Ishikawa (cell line): Measurements from ENCODE around the gene ELP4.

Source experiments
- CEBPB ChIP-seq: IDR thresholded peaks from 2 replicates; pipeline ENCODE4 v1.6.1; 2012
- CREB1 ChIP-seq: IDR thresholded peaks from 2 replicates; pipeline ENCODE4 v1.6.1; 2012; ENCODE audit warnings: low read depth
- EGR1 ChIP-seq: IDR thresholded peaks from 2 replicates; pipeline ENCODE4 v1.6.1; 2012
- EP300 ChIP-seq: IDR thresholded peaks from 2 replicates; pipeline ENCODE4 v1.6.1; 2012; ENCODE audit warnings: borderline replicate concordance
- FOXM1 ChIP-seq: IDR thresholded peaks from 2 replicates; pipeline ENCODE4 v1.6.1; 2012; ENCODE audit warnings: low read depth, borderline replicate concordance
- NFIC ChIP-seq: IDR thresholded peaks from 2 replicates; pipeline ENCODE4 v1.6.1; 2012
- RAD21 ChIP-seq: IDR thresholded peaks from 2 replicates; pipeline ENCODE4 v1.6.1; 2012; ENCODE audit warnings: low read depth
- TAF1 ChIP-seq: IDR thresholded peaks from 2 replicates; pipeline ENCODE4 v1.6.1; 2012; ENCODE audit warnings: low read depth, mild to moderate bottlenecking
- TCF12 ChIP-seq: IDR thresholded peaks from 2 replicates; pipeline ENCODE4 v1.6.1; 2012; ENCODE audit warnings: low read depth
- TEAD4 ChIP-seq: IDR thresholded peaks from 2 replicates; pipeline ENCODE4 v1.6.1; 2012
- YY1 ChIP-seq: IDR thresholded peaks from 2 replicates; pipeline ENCODE4 v1.6.1; 2012; ENCODE audit warnings: low read depth
- ZBTB7A ChIP-seq: IDR thresholded peaks from 2 replicates; pipeline ENCODE4 v1.6.1; 2012; ENCODE audit warnings: low read depth
- TF ChIP-seq, protein P1 (sequence below): IDR thresholded peaks from 2 replicates; pipeline ENCODE4 v1.6.1; 2012
- TF ChIP-seq, protein P2 (sequence below): IDR thresholded peaks from 2 replicates; pipeline ENCODE4 v1.6.1; 2012
- TF ChIP-seq, protein P3 (sequence below): IDR thresholded peaks from 2 replicates; pipeline ENCODE4 v1.6.1; 2012; ENCODE audit warnings: low read depth, mild to moderate bottlenecking

ELP4 gene

DNA sequence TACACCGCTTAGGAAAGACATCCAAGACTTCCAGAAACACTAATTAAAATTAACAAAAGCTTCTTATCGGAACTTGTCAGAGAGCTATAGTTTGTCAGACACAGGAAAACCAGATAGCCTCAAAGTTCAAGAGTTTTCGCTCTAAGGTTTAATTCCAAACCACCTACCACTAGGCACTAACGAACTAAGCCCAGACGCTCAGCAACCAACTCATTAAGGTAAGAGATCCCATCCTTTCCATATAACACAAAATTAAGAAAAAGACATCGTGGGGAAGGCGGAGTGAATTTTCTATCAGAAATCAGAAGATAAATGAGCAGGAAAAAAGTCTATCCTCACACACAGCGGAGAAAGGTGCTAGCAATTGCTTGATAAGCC is 527 bp upstream of the ELP4 start:
- TF ChIP-seq TCF12: no peak
- no peak for TF ChIP-seq EP300
- TF ChIP-seq EGR1: no peak
- TF ChIP-seq RAD21: no peak
- TF ChIP-seq YY1: no peak
- TF ChIP-seq ZBTB7A: no peak
- TF ChIP-seq CREB1: no peak
- no peak for TF ChIP-seq FOXM1
- TF ChIP-seq, protein P1, sequence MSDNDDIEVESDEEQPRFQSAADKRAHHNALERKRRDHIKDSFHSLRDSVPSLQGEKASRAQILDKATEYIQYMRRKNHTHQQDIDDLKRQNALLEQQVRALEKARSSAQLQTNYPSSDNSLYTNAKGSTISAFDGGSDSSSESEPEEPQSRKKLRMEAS: no peak
- TF ChIP-seq CEBPB: no peak
- TF ChIP-seq, protein P2, sequence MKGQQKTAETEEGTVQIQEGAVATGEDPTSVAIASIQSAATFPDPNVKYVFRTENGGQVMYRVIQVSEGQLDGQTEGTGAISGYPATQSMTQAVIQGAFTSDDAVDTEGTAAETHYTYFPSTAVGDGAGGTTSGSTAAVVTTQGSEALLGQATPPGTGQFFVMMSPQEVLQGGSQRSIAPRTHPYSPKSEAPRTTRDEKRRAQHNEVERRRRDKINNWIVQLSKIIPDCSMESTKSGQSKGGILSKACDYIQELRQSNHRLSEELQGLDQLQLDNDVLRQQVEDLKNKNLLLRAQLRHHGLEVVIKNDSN: no peak
- TF ChIP-seq TAF1: no peak
- TF ChIP-seq NFIC: no peak
- no peak for TF ChIP-seq TEAD4
- TF ChIP-seq, protein P3, sequence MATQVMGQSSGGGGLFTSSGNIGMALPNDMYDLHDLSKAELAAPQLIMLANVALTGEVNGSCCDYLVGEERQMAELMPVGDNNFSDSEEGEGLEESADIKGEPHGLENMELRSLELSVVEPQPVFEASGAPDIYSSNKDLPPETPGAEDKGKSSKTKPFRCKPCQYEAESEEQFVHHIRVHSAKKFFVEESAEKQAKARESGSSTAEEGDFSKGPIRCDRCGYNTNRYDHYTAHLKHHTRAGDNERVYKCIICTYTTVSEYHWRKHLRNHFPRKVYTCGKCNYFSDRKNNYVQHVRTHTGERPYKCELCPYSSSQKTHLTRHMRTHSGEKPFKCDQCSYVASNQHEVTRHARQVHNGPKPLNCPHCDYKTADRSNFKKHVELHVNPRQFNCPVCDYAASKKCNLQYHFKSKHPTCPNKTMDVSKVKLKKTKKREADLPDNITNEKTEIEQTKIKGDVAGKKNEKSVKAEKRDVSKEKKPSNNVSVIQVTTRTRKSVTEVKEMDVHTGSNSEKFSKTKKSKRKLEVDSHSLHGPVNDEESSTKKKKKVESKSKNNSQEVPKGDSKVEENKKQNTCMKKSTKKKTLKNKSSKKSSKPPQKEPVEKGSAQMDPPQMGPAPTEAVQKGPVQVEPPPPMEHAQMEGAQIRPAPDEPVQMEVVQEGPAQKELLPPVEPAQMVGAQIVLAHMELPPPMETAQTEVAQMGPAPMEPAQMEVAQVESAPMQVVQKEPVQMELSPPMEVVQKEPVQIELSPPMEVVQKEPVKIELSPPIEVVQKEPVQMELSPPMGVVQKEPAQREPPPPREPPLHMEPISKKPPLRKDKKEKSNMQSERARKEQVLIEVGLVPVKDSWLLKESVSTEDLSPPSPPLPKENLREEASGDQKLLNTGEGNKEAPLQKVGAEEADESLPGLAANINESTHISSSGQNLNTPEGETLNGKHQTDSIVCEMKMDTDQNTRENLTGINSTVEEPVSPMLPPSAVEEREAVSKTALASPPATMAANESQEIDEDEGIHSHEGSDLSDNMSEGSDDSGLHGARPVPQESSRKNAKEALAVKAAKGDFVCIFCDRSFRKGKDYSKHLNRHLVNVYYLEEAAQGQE: no peak

DNA sequence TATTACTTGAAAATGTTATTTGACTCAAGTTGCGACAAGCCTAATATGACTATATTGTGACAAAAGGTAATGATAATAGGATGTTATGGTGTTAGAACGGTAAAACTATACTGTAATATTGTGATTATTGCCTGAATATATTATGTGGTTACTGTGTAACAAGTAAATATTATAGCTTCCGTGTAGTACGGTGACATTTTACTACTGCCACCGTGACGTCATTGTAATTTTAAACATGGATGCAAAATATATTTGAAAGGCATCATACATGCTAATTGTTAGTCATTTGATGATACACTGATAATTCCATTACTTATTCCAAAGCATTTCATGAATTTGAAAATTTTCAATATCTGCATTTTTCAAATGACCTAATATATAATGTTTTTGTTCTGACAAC is 2.5 kb downstream of the ELP4 start:
- TF ChIP-seq RAD21 (no peak), TEAD4 (no peak), CEBPB (no peak)

DNA sequence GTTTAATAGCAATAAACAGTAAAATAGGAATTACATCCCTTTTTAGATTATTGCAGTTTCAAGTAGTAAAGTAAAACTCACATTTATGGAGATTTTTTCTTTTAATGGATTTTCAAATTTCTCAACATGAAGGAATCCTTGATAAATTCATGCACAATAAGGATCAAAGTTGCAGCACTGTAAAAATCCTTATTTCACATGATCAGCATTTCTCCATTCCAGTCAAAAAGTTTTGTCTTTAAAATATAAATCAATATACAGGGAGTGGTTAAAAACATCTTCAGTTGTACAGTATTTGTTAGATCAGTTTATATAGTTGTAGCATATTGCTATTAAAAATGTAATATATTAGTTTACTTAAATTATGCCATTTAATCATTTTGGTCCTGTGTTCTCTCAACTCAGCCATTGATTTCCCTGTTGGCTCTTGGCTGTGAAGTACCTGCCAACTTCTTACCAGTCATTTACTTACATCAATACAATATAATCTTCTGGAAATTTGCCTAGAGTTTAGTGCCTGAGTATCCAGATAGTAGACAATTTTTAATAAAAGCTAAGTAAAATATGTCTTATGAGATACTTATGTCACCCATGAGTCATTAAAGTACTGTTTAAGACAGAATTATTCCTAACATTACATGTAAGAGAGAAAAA is 12.1 kb downstream of the ELP4 start:
- TF ChIP-seq NFIC (no peak), TEAD4 (no peak), ZBTB7A (no peak), TAF1 (no peak)
- TF ChIP-seq, protein P1: no peak

- TF ChIP-seq FOXM1 (no peak), EGR1 (no peak), CREB1 (no peak)
- TF ChIP-seq, protein P2: no peak
Observed at GRCh38 chr11:31529189-31529588, 19.6 kb downstream of the ELP4 start.

DNA sequence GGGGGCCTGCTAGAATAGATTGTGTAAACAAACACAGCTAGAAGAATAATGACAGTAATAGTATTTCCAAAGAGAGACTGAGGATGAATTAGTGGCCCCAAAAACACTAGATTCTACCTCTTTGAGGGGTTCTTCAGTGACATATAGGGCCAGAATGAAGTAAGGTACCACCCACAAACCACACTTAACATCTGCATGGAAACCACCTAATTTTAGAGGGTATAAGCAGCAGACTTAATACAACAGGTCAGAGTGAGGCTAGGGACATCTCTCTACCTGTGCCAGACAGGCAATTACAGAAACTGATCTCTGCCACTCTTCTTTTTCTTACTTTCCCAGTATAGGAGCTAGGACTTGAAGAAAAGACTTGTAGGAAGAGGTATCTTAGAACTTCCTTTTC is 20.1 kb downstream of the ELP4 start:
- TF ChIP-seq, protein P1: no peak
- no peak for TF ChIP-seq EGR1
- no peak for TF ChIP-seq TAF1
- TF ChIP-seq TEAD4: no peak
- no peak for TF ChIP-seq NFIC
- TF ChIP-seq CREB1: no peak
- TF ChIP-seq CEBPB: no peak
- TF ChIP-seq EP300: no peak
- TF ChIP-seq, protein P3: no peak
- no peak for TF ChIP-seq FOXM1
- TF ChIP-seq ZBTB7A: no peak
- no peak for TF ChIP-seq YY1
- TF ChIP-seq TCF12: no peak
- TF ChIP-seq, protein P2: no peak
- TF ChIP-seq RAD21: no peak

DNA sequence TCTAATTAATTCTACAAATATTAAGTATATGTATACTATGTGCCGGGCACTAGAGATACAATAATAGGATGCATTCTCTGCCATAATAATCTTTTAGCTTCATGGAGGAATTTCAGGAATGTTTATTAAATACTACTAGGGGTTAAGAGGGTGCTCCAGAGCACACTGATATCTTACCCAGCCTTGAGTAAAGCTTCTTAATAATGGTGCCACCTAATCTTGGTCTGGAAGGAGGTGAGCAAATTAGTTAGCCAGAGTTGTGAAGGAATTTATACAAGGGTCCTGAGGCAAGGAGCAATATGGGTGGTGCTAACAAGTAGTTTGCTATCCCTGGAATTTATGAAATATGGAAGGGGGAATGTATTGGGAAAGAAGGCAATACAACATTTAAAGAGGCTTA is 21.7 kb downstream of the ELP4 start:
- TF ChIP-seq FOXM1: no peak
- TF ChIP-seq, protein P2: no peak
- TF ChIP-seq, protein P1: no peak
- TF ChIP-seq CEBPB: no peak
- TF ChIP-seq TCF12: no peak
- TF ChIP-seq TEAD4: no peak
- TF ChIP-seq CREB1: no peak
- no peak for TF ChIP-seq ZBTB7A
